ENCODE data around the gene CNTNAP2.

DNA sequence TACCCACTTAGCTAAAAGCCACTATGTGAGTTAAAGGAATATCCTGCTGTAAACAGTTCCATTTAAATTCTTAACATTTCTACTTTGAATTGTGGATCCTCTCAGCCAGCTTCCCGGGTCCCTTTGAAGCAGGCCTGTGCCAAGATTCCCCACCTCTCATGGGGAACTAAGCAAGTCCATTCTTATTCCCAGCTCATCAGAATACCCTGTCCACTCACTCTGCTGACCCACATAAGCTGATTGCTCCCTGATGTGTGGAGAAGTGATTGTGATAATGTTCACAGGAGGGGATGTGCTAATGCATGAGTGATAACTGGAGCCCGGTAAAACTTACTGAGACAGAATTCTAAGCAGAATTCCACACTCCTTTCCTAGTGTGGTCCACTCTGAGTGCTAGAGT, 709.7 kb downstream of the CNTNAP2 start:
- TF ChIP-seq, protein P1, sequence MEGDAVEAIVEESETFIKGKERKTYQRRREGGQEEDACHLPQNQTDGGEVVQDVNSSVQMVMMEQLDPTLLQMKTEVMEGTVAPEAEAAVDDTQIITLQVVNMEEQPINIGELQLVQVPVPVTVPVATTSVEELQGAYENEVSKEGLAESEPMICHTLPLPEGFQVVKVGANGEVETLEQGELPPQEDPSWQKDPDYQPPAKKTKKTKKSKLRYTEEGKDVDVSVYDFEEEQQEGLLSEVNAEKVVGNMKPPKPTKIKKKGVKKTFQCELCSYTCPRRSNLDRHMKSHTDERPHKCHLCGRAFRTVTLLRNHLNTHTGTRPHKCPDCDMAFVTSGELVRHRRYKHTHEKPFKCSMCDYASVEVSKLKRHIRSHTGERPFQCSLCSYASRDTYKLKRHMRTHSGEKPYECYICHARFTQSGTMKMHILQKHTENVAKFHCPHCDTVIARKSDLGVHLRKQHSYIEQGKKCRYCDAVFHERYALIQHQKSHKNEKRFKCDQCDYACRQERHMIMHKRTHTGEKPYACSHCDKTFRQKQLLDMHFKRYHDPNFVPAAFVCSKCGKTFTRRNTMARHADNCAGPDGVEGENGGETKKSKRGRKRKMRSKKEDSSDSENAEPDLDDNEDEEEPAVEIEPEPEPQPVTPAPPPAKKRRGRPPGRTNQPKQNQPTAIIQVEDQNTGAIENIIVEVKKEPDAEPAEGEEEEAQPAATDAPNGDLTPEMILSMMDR (conservative IDR thresholded peaks at IDR 0.05; ENCODE audit: low read depth, low read length), result no peak
- no peak for TF ChIP-seq EZH2 (IDR thresholded peaks at IDR 0.05; ENCODE audit: borderline replicate concordance, low read depth, low read length, poor library complexity, severe bottlenecking)
